Activated CD4-positive, alpha-beta T cell treated with anti-CD3 and anti-CD28 coated beads, Interleukin-2, amount 10 ng/mL, durations not matched to agents 24 days and 14 days (primary cell): ENCODE results near the gene HARS1. TPM values are rescaled to one million over a fixed set of nuclear protein-coding genes. Genes with fewer than 3 reads are reported as not detected.
"Not testable (repeated sequence)": the region's sequence is repeated elsewhere in the genome, so short reads cannot be mapped to it uniquely, and the experiment has no call there.

Source experiments
- DNase-seq: peaks from one replicate; pipeline ENCODE4 v3.0.0; 2022
- H3K27ac Mint-ChIP-seq: one replicate; pipeline ENCODE4 v1.8.0; 2022; ENCODE audit warnings: mild to moderate bottlenecking, mixed read lengths
- H3K27me3 Mint-ChIP-seq: one replicate; pipeline ENCODE4 v1.8.0; 2022; ENCODE audit warnings: mixed read lengths
- H3K36me3 Mint-ChIP-seq: one replicate; pipeline ENCODE4 v1.8.0; 2022; ENCODE audit warnings: low read depth, mild to moderate bottlenecking, mixed read lengths
- H3K4me1 Mint-ChIP-seq: one replicate; pipeline ENCODE4 v1.8.0; 2021; ENCODE audit warnings: mixed read lengths
- H3K4me3 Mint-ChIP-seq: one replicate; pipeline ENCODE4 v1.8.0; 2022; ENCODE audit warnings: mild to moderate bottlenecking, moderate library complexity, mixed read lengths
- H3K9me3 Mint-ChIP-seq: one replicate; pipeline ENCODE4 v1.8.0; 2021; ENCODE audit warnings: mixed read lengths
- intact Hi-C: fragments of 100-400 bp; cut with micrococcal nuclease; formaldehyde crosslinking; loops from one replicate; pipeline ENCODE4 v1.15.1; 2023
- total RNA-seq: library from RNA; stranded (reverse); gene quantifications from 2 replicates; pipeline ENCODE4 v1.2.3, GENCODE V29; 2022

HARS1 gene
- total RNA-seq, 1 donor from 2014 or later: 115 TPM

DNA sequence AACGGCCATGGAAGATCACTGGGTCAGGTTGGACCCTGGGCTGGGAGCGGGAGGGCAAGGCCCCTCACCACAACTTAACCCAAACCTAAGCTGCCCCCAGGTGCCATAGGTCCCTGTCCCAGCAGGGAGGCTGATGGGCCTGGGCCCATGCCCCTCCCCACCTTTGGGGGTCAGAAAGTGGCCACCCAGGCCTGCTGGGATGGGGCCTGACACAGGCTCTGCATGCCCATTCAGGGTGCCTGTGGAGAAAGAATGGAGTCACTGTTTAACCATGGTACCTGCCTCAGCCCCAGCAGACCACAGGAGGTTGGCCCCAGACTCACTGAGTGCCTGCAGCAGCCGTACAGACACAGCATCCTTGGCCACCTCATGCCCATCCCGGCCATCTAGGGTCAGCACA lies 20.1 kb downstream of the HARS1 start:
- H3K27ac Mint-ChIP-seq, H3K27me3 Mint-ChIP-seq, intact Hi-C loops, H3K4me3 Mint-ChIP-seq, H3K9me3 Mint-ChIP-seq, DNase-seq: not testable (repeated sequence)
- peaks cover 73% of the 10 kb centered on the region for H3K36me3 Mint-ChIP-seq
- H3K4me1 Mint-ChIP-seq: peaks cover 20% of the 10 kb centered on the region

DNA sequence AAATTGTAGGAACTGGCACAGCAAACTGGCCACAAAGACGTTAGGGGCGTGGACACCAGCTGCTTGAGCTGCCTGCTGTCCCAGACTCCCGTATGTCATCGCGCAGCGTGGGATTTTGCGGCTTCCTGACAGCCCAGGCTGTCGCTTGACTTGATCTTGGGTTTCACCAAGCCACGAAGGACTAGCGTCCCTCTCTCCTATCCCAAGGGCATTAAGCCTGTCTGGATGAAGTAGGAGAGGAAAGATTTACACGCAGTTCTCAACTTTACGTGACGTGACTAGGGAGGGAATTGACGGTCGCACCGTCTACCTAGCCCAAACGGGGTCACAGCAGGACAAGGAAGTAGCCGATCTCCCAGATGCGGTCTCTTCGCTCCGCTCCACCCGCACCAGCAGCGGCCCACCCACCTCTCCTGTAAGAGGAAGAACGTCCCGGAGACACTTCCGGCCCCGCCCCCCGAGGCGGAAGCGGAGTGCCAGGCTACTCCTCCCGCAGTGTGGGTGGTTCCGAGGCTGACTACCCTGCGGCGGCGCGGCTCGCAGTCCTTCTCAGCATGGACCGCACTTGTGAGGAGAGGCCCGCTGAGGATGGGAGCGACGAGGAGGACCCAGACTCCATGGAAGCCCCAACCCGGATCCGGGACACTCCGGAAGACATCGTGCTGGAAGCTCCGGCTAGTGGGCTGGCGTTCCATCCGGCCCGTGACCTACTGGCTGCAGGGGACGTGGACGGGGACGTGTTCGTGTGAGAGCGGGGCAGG lies 26.6 kb downstream of the HARS1 start, which contains the start of gene WDR55:
Gene WDR55, plus strand, starts transcription at position 546 of the 761 bp plus-strand sequence. Its CDS starts 9 bp downstream, at position 555.
- intact Hi-C loops: loop anchor here (1.0 kb wide), 5 partner anchors 17 to 100 kb away; partner anchors contain the start of genes APBB3, HARS1, HARS2 and IK
- DNase-seq: peak; percentile 99
- Mint-ChIP-seq H3K36me3 (peaks cover 70% of the 10 kb centered on the region), H3K4me3 (peak within 1 kb of the TSS; percentile 100), H3K9me3 (no peaks in the 10 kb centered on the region), H3K27ac (peak within 1 kb of the TSS; percentile 98), H3K27me3 (no peaks in the 10 kb centered on the region), H3K4me1 (peaks cover 26% of the 10 kb centered on the region)

DNA sequence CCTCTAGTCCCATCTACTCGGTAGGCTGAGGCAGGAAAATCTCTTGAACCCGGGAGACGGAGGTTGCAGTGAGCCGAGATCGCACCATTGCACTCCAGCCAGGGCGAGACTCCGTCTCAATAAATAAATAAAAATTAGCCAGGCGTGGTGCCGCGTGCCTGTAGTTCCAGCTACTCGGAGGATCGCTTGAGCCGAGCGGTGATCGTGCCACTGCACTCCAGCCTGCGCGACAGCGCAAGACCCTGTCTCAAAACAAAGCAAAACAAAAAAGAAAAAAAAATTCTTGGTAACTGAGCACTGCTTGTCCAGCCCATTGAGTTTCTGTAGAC lies 27.2 kb downstream of the HARS1 start:
- intact Hi-C loops: loop anchor here (1.0 kb wide), 5 partner anchors 17 to 100 kb away; partner anchors contain the start of genes APBB3, HARS1, HARS2 and IK
- H3K9me3 Mint-ChIP-seq: no peaks in the 10 kb centered on the region
- peaks cover 70% of the 10 kb centered on the region for H3K36me3 Mint-ChIP-seq
- H3K4me1 Mint-ChIP-seq: peaks cover 26% of the 10 kb centered on the region
- DNase-seq: no peak
- peak overlapping the region; percentile 100 for H3K4me3 Mint-ChIP-seq
- H3K27me3 Mint-ChIP-seq: no peaks in the 10 kb centered on the region
- peak overlapping the region; percentile 98 for H3K27ac Mint-ChIP-seq

DNA sequence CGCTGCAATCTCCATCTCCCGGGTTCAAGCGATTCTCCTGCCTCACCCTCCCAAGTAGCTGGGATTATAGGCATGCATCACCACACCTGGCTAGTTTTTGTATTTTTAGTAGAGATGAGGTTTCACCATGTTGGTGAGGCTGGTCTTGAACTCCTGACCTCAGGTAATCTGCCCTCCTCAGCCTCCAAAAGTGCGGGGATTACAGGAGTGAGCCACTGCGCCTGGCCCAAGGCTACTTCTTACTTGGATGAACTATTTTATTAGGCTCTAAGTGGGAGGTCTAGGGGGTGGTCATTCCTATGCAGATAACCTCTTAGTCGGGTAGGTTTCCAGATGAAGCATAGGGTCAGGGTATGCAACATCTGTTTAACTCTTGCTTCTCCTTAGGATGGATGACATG lies 30.8 kb downstream of the HARS1 start:
- H3K27me3 Mint-ChIP-seq, intact Hi-C loops, DNase-seq, H3K4me1 Mint-ChIP-seq, H3K27ac Mint-ChIP-seq, H3K4me3 Mint-ChIP-seq, H3K9me3 Mint-ChIP-seq: not testable (repeated sequence)
- H3K36me3 Mint-ChIP-seq: peaks cover 63% of the 10 kb centered on the region

DNA sequence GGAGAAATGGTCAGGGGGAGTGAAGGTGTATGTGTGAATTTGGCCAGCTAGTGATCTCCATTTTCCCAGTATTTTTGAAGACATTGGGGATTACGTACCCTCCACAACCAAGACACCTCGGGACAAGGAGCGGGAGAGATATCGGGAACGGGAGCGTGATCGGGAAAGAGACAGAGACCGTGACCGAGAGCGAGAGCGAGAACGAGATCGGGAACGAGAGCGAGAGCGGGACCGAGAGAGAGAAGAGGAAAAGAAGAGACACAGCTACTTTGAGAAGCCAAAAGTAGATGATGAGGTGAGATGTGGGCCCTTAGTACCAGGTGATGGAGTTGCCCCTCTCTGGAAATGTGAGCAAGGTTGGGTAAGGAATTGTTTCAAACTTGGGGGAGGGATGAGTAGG lies 32.3 kb downstream of the HARS1 start:
- Mint-ChIP-seq H3K36me3 (peaks cover 71% of the 10 kb centered on the region), H3K27me3 (no peaks in the 10 kb centered on the region), H3K4me3 (no peak overlapping the region), H3K9me3 (no peaks in the 10 kb centered on the region), H3K4me1 (no peaks in the 10 kb centered on the region), H3K27ac (no peak overlapping the region)
- no peak for DNase-seq
- intact Hi-C loops: no loop called here

DNA sequence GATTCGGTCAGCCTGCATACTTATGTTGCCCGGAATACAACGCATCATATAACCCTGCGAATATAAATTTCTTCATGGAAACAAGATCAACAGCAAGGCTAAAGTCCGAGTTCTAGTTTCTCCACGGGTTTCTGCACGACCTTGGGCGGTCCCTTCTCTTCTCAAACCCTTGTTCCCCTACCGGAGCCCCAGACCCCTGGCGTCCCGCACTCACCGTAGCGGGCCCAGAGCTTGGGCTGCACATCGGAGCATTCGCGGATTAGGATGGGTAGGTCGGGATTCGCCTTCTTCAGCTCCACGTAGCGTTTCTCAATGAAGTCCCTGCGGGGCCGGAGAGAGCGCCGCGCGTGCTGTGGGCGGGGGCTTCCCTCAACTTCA lies 44.1 kb downstream of the HARS1 start:
- intact Hi-C loops: loop anchor here (1.0 to 2.0 kb wide), 6 partner anchors 8 to 284 kb away; partner anchors contain the start of genes APBB3, HARS1, HARS2 and SLC35A4
- DNase-seq: no peak
- peak overlapping the region; percentile 98 for H3K27ac Mint-ChIP-seq

DNA sequence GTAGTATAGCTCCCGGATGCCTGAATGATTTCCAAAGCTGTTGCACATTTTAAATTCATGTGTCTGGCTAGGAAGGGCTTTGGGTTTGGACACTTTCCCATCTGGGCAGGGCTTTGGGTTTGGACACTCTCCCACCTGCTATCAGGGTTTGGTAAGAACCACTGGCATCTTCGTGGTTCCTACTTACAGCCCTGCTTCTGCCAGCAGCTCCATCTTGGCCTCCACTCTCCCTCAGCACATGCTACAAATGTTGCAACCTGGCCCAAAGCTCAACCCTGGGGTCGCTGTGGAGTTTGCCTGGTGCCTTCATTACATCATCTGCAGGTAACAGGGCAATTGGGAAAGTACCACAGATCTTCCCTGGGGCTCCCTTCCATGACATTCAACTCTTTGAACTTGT lies 48.5 kb downstream of the HARS1 start:
- Mint-ChIP-seq H3K27me3 (no peaks in the 10 kb centered on the region), H3K9me3 (no peaks in the 10 kb centered on the region), H3K4me3 (no peak overlapping the region), H3K27ac (no peak overlapping the region), H3K4me1 (peaks cover 43% of the 10 kb centered on the region), H3K36me3 (peaks cover 48% of the 10 kb centered on the region)
- intact Hi-C loops: no loop called here
- no peak for DNase-seq

More for the DNA sequence above, 44.1 kb downstream of the HARS1 start:
- Mint-ChIP-seq H3K4me3 (peak overlapping the region; percentile 94), H3K4me1 (peaks cover 27% of the 10 kb centered on the region), H3K9me3 (no peaks in the 10 kb centered on the region), H3K27me3 (no peaks in the 10 kb centered on the region), H3K36me3 (peaks cover 61% of the 10 kb centered on the region)

DNA sequence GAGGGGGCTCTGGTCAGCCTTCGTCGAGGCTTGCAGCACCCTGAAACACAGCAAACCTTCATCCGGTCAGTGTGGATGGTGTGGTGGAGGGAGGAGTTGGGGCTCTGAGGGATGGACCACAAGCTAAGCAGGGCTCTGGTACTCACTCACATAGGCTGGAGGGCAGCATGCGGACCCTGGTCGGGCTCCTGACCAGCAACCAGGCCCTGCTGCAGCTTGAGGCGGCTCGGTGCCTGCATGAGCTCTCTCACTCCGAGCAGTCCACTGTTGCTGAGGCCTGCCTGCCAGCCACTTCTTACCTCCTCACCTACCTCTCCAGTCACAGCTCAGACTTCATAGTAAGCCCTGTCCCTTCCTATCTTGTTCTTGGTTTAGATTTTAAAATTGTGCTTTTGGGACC lies 49.5 kb downstream of the HARS1 start:
- Mint-ChIP-seq H3K36me3 (peaks cover 44% of the 10 kb centered on the region), H3K27ac (no peak overlapping the region), H3K4me1 (peaks cover 43% of the 10 kb centered on the region), H3K9me3 (no peaks in the 10 kb centered on the region), H3K27me3 (no peaks in the 10 kb centered on the region), H3K4me3 (no peak overlapping the region)
- intact Hi-C loops: no loop called here
- no peak for DNase-seq

DNA sequence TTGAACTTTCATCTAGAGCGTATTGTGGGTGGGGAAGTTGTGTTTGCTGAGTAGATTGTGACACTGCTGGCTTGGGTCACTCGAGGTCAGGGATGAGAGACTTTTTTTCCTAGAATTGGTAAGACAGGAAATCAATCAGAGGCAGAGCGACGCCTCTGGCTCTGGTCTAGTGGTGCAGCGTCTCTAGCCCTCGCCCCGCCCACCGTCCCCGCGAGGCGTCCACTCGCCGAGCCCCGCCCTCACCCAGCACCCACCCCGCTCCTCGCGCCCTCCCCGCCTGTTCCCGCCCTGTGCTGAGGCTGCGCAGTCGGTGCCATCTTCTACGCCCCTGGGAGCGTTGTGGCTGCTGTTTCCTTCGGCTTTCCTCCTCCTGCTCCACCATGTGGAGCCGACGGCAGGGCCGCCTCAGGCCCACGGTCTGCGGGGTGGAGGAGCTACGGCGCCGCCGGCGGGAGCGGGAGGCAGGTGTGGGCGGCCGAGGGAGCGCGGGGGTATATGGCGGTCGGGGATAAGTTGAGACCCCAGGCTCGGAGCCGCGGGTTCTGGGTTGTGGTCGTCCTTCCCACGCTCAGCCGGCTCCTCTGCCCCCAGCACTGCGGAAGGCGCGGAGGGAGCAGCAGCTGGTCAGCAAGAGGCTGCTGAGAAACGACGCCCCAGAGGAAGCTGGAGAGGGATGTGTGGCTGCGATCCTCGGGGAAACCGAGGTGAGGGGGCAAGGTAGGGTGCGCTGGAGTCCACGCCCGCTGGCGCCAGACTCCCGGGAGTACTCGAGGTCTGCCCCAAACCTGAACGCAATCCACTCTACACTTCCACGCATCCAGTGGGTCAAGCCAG lies 51.8 kb downstream of the HARS1 start, which contains the start of gene TMCO6:
Gene TMCO6, plus strand, starts transcription at position 304 of the 834 bp plus-strand sequence. Its CDS starts 77 bp downstream, at position 381.
- Mint-ChIP-seq H3K27me3 (no peaks in the 10 kb centered on the region), H3K4me1 (peaks cover 37% of the 10 kb centered on the region), H3K27ac (peak within 1 kb of the TSS; percentile 90), H3K4me3 (peak within 1 kb of the TSS; percentile 86), H3K36me3 (peaks cover 28% of the 10 kb centered on the region), H3K9me3 (no peaks in the 10 kb centered on the region)
- DNase-seq: peak; percentile 98
- intact Hi-C loops: loop anchor here (1.0 to 5.0 kb wide), 6 partner anchors 8 to 397 kb away; partner anchors contain the start of genes ANKHD1, APBB3, HARS1 and HARS2

DNA sequence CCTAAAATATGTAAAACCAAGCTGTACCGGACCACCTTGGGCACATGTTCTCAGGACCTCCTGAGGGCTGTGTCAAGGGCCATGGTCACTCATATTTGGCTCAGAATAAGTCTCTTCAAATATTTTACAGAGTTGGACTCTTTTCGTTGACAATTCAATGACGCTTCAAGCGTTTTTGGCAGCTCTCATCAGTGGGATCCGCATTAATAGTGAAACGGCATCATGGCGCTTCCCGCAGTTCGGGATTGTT lies 52.3 kb downstream of the HARS1 start:
- H3K27ac Mint-ChIP-seq: peak overlapping the region; percentile 90
- peak overlapping the region; percentile 86 for H3K4me3 Mint-ChIP-seq
- H3K4me1 Mint-ChIP-seq: peaks cover 38% of the 10 kb centered on the region
- H3K9me3 Mint-ChIP-seq, DNase-seq, H3K27me3 Mint-ChIP-seq: not testable (repeated sequence)
- H3K36me3 Mint-ChIP-seq: peaks cover 23% of the 10 kb centered on the region
- intact Hi-C loops: loop anchor here (1.0 to 5.0 kb wide), 6 partner anchors 8 to 397 kb away; partner anchors contain the start of genes ANKHD1, APBB3, HARS1 and HARS2

DNA sequence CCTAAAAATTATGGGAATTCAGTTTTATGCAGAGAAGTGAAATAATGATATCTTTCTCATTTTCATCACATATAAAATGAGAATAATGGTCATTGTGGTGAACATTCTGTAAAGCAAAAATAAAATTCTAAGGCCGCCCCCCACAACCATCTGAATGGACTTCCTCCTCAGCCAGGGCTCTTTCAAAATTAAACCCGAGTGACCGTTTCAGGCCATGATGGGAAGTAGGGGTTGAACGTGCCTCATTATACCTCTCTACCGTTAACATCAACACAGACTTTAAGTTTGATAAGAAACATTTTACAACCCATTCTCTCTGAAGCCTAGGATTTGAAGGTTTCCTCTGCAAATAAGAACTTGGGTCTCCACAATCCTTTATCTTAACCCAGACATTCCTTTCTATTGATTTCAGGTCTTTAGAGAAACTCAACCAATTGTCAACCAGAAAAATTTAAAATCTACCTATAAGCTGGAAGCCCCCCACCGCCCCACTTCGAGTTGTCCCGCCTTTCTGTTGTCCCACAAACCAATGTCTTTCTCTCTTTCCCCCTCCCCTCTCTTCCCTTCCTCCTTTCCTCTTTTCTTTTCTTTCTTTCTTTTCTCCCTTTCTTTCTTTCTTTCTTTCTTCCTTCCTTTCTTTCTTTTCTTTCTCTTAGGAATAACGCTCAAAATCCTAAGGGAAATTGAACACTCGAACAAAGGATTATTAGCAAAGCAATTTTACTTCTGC lies 53.6 kb downstream of the HARS1 start:
- no peak for DNase-seq
- peaks cover 16% of the 10 kb centered on the region for H3K36me3 Mint-ChIP-seq
- intact Hi-C loops: loop anchor here (2.0 to 5.0 kb wide), 3 partner anchors 53 to 395 kb away; partner anchors contain the start of genes ANKHD1, HARS1 and HARS2
- no peak overlapping the region for H3K27ac Mint-ChIP-seq
- H3K9me3 Mint-ChIP-seq: no peaks in the 10 kb centered on the region
- peaks cover 43% of the 10 kb centered on the region for H3K4me1 Mint-ChIP-seq
- peaks cover 3% of the 10 kb centered on the region for H3K27me3 Mint-ChIP-seq
- H3K4me3 Mint-ChIP-seq: no peak overlapping the region

DNA sequence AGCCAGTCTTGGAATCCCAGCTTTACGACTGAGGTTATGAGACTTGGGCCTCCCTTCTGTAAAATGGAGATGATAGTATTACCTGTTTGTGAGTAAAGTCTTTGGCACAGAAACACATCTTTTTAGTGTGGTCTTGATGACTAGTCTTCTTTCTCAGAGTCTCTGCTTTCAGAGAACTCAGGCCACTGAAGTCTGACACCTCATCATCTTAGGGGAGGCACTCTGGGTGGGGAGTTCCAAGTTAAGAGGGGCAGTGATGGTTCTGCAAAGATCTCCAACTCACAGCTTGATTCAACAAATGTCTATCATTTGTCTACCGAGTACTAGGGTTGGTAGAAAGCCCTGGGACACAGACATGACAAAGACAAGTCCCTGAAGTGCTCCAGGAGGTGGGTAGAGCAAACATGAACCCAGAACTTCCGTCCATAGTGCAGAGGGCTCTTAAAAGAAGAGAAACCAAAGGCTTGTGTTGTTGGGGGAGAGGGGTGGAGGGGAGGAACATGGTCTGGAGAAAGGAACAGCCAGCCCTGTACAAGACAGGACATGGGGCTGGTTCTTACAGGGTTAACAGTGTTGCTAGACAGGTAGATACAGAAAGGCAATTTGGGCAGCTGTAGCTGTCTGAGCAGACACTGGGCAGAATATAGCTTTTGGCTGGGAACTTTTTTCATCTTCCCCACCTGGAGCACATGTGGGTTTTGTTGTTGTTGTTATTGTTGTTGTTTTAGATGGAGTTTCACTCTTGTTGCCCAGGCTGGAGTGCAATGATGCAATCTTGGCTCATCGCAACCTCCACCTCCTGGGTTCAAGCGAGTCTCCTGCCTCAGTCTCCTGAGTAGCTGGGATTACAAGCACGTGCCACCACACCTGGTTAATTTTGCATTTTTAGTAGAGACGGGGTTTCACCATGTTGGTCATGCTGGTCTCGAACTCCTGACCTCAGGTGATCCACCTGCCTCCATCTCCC lies 55.6 kb downstream of the HARS1 start:
- Mint-ChIP-seq H3K36me3 (peaks cover 3% of the 10 kb centered on the region), H3K27ac (peak overlapping the region; percentile 17), H3K4me3 (no peak overlapping the region), H3K9me3 (no peaks in the 10 kb centered on the region), H3K27me3 (peaks cover 16% of the 10 kb centered on the region), H3K4me1 (peaks cover 38% of the 10 kb centered on the region)
- no peak for DNase-seq
- intact Hi-C loops: loop anchor here (2.0 to 5.0 kb wide), 3 partner anchors 263 to 393 kb away; no protein-coding TSS in a partner anchor
